Heart left ventricle (tissue), 16 donors: ENCODE measurements around the gene SSBP3. TPM values are rescaled to one million over a fixed set of nuclear protein-coding genes. Genes with fewer than 3 reads are reported as not detected.

Experiments
- ATAC-seq, 4 donors: fragments of 200-7000 bp; cut with Tn5 transposase; one replicate each; pipeline ENCODE4 v1.9.1; 2020 to 2022; ENCODE audit warnings: moderate library complexity in 4 of 4, mild to moderate bottlenecking in 3 of 4, moderate number of reproducible peaks in 1 of 4
- DNase-seq, 5 donors: peaks; one replicate each; pipeline ENCODE4 v3.0.0-alpha.2; 2020
- H3K27ac ChIP-seq, 12 donors: fragments of 200-600 bp; sonication (generic) in 4 of 12; one replicate each; pipeline versions ENCODE4 v1.5.0 to v1.8.0; 2016 to 2022; ENCODE audit warnings: mild to moderate bottlenecking in 2 of 12
- H3K27me3 ChIP-seq, 9 donors: fragments of 200-600 bp; sonication (generic) in 2 of 9; one replicate each; pipeline versions ENCODE4 v1.5.1 to v1.8.0; 2016 to 2022; ENCODE audit warnings: mild to moderate bottlenecking in 3 of 9
- H3K36me3 ChIP-seq, 9 donors: fragments of 200-600 bp; sonication (generic) in 2 of 9; one replicate each; pipeline versions ENCODE4 v1.5.0 to v1.8.0; 2018 to 2022; ENCODE audit warnings: mild to moderate bottlenecking in 2 of 9
- H3K4me1 ChIP-seq, 12 donors: fragments of 200-600 bp; sonication (generic) in 4 of 12; one replicate each; pipeline versions ENCODE4 v1.5.0 to v1.8.0; 2016 to 2022; ENCODE audit warnings: mild to moderate bottlenecking in 3 of 12
- H3K4me3 ChIP-seq, 12 donors: fragments of 200-600 bp; sonication (generic) in 4 of 12; one replicate each; pipeline versions ENCODE4 v1.5.0 to v1.8.0; 2017 to 2022; ENCODE audit warnings: mild to moderate bottlenecking in 9 of 12, moderate library complexity in 4 of 12
- H3K9me3 ChIP-seq, 12 donors: fragments of 200-600 bp; sonication (generic) in 4 of 12; one replicate each; pipeline versions ENCODE4 v1.5.0 to v1.8.0; 2016 to 2022; ENCODE audit warnings: mild to moderate bottlenecking in 1 of 12
- CTCF ChIP-seq, 12 donors: fragments of 200-600 bp; sonication (generic) in 4 of 12; IDR thresholded peaks; one replicate each; pipeline versions ENCODE4 v1.5.0 to v1.8.0; 2018 to 2022; ENCODE audit warnings: antibody characterized with exemption in 12 of 12, mild to moderate bottlenecking in 5 of 12
- POLR2A ChIP-seq, 2 donors: fragments of 450-650 bp; IDR thresholded peaks; one replicate each; pipeline ENCODE4 v1.6.1; 2017; ENCODE audit warnings: antibody characterized with exemption in 2 of 2, mild to moderate bottlenecking in 2 of 2, moderate library complexity in 2 of 2
- WGBS, 4 donors: extraction: QIAGEN DNeasy Blood & Tissue Kit in 2 of 4; methylation state at CpG; one replicate each; pipeline versions ENCODE4 v1.1.5 to v1.1.7; 2013 to 2018; 5-methylcytosine and 5-hydroxymethylcytosine counted together
- intact Hi-C, 10 donors: fragments of 100-400 bp; cut with DNase I; formaldehyde crosslinking; loops; one replicate each; pipeline versions ENCODE4 v1.11.1 to v1.14.2; 2022
- polyA plus RNA-seq, 2 donors: library from polyadenylated mRNA; stranded (reverse); fragments of 200-250 nt; gene quantifications; one replicate each; pipeline ENCODE4 v1.2.3, GENCODE V29; 2013
- total RNA-seq, 9 donors: library from RNA; depleted of rRNA in 2 of 9; stranded (reverse); fragments of >200 nt in 2 of 9; fragmentation: NEBNext Ultra II Directional in 3 of 9; extraction: Animal tissue kit (Norgen Biotek cat#: 25700) in 3 of 9; gene quantifications; one replicate each; pipeline versions ENCODE4 v1.1.0 to v1.2.4, GENCODE V29; 2016 to 2023
- donor health status: ischemic (EF 13 %, LVEDD 7.1; RV severe dilation, severe dysfunction).
- donor health status: healthy with polysubstance abuse.
- donor health status: DM: no; HTN: yes; CAD: no.
- donor health status: DM: no; HTN: no; CAD: no.
- donor health status: ischemic (EF 25% LVEDD 6.9; RV normal size, moderate dysfunction).
- donor health status: ischemic (EF 25% LVEDD 5.7; RV mildly dilated, moderate dysfunction).
- donor health status: healthy.
- donor health status: DM: yes; HTN: yes; CAD: no.
- donor health status: ischemic (EF 35%, LVEDD 5.7; RV mildly dilated, moderate dysfunction).
- donor health status: nonischemic (EF 11% LVEDD 7.7; RV severe dilation, severe dysfunction).
- donor health status: DM: yes; HTN: yes; CAD: no.
- donor health status: PGD.
- donor health status: ischemic (EF 29% LVEDD 5.4; RV normal size, mild dysfunction).
- donor health status: nonischemic (EF 23%, LVEDD 6.1; RV moderate dilation, normal function).

SSBP3 gene
- total and polyA plus RNA-seq, 11 donors: 20.8 to 61.8 (median 48.1) TPM

GRCh38 chr1:54199151-54199764 lies 206.9 kb downstream of the SSBP3 start:
- intact Hi-C loops: loop anchor here in 2 of 10 donors (10.0 kb wide), 1 partner anchor 206 kb away; the partner anchor contains the start of gene SSBP3 (in 2 of the 2)
- Histone ChIP-seq H3K4me1 (peaks cover 0 to 30% (median 19%) of the 10 kb centered on the region in 12 donors), H3K36me3 (peaks cover 0 to 35% (median 25%) of the 10 kb centered on the region in 9 donors), H3K4me3 (peak overlapping the region; percentile 62 to 96 (median 84)), H3K9me3 (no peaks in the 10 kb centered on the region), H3K27ac (peak overlapping the region in 9 of 12 donors; percentile 35 to 91 (median 74)), H3K27me3 (no peaks in the 10 kb centered on the region)
- DNase-seq (no peak), ATAC-seq (no peak)
- TF ChIP-seq CTCF (IDR thresholded peaks at IDR 0.05) (no peak), POLR2A (IDR thresholded peaks at IDR 0.05) (no peak)
- 20 to 27% (median 23%) methylated on average over 17 of the region's 17 CpGs for WGBS, 4 donors

- intact Hi-C loops: loop anchor here in 2 of 10 donors (10.0 kb wide), 1 partner anchor 211 kb away; the partner anchor contains the start of gene SSBP3 (in 2 of the 2)
- peaks cover 0 to 77% (median 34%) of the 10 kb centered on the region in 9 donors for H3K36me3 ChIP-seq
- no peak for TF ChIP-seq CTCF (IDR thresholded peaks at IDR 0.05)
- TF ChIP-seq POLR2A (IDR thresholded peaks at IDR 0.05): no peak
Observed at GRCh38 chr1:54193453-54193852, 212.7 kb downstream of the SSBP3 start.

GRCh38 chr1:54191525-54191924 lies 214.7 kb downstream of the SSBP3 start:
- intact Hi-C loops: loop anchor here in 2 of 10 donors (10.0 kb wide), 1 partner anchor 213 kb away; the partner anchor contains the start of gene SSBP3 (in 2 of the 2)
- DNase-seq: no peak
- Histone ChIP-seq H3K27me3 (no peaks in the 10 kb centered on the region), H3K9me3 (no peaks in the 10 kb centered on the region), H3K27ac (no peak overlapping the region), H3K36me3 (peaks cover 0 to 90% (median 36%) of the 10 kb centered on the region in 9 donors), H3K4me3 (no peak overlapping the region), H3K4me1 (no peaks in the 10 kb centered on the region)
- TF ChIP-seq CTCF (IDR thresholded peaks at IDR 0.05) (no peak), POLR2A (IDR thresholded peaks at IDR 0.05) (no peak)
- ATAC-seq: no peak
- 85 to 100% (median 96%) methylated on average over 1 of the region's 1 CpG for WGBS, 4 donors

More at GRCh38 chr1:54193453-54193852, 212.7 kb downstream of the SSBP3 start:
- ATAC-seq: no peak
- Histone ChIP-seq H3K4me3 (no peak overlapping the region), H3K27me3 (no peaks in the 10 kb centered on the region), H3K9me3 (no peaks in the 10 kb centered on the region), H3K27ac (no peak overlapping the region), H3K4me1 (no peaks in the 10 kb centered on the region)
- no peak for DNase-seq
- 89 to 97% (median 93%) methylated on average over 5 of the region's 5 CpGs for WGBS, 4 donors

- DNase-seq: no peak
- H3K27ac ChIP-seq: no peak overlapping the region
- H3K36me3 ChIP-seq: peaks cover 0 to 90% (median 37%) of the 10 kb centered on the region in 9 donors
- no peaks in the 10 kb centered on the region for H3K9me3 ChIP-seq
- 92 to 100% (median 94%) methylated on average over 1 to 9 of the region's 9 CpGs for WGBS, 4 donors
- intact Hi-C loops: loop anchor here in 2 of 10 donors (10.0 kb wide), 1 partner anchor 214 kb away; the partner anchor contains the start of gene SSBP3 (in 2 of the 2)
- H3K27me3 ChIP-seq: no peaks in the 10 kb centered on the region
- H3K4me1 ChIP-seq: no peaks in the 10 kb centered on the region
- TF ChIP-seq POLR2A (IDR thresholded peaks at IDR 0.05) (no peak), CTCF (IDR thresholded peaks at IDR 0.05) (no peak)
- no peak for ATAC-seq
- H3K4me3 ChIP-seq: no peak overlapping the region
Observed at GRCh38 chr1:54190526-54190925, 215.7 kb downstream of the SSBP3 start.
